Cardiac muscle cell (in vitro differentiated cells and primary cell): ENCODE data around the gene SUV39H2. TPM values are rescaled to one million over a fixed set of nuclear protein-coding genes. Genes with fewer than 3 reads are reported as not detected.
A peak's percentile ranks its signal among the peaks of the same experiment; 100 is the strongest.

ENCODE experiments used
- DNase-seq, 2 donors: peaks; one replicate each; pipeline versions ENCODE4 v3.0.0 to v3.0.0-alpha.2; 2010 to 2017; ENCODE audit warnings: low read depth in 1 of 2, low spot score in 1 of 2
- H3K27ac ChIP-seq: fragments of 200-600 bp; sonication (generic); 2 replicates; pipeline ENCODE4 v1.5.1; 2016
- H3K27me3 ChIP-seq: fragments of 200-600 bp; sonication (generic); 2 replicates; pipeline ENCODE4 v1.6.0; 2016; ENCODE audit warnings: control low read depth
- H3K36me3 ChIP-seq: fragments of 200-600 bp; sonication (generic); 2 replicates; pipeline ENCODE4 v1.5.1; 2016; ENCODE audit warnings: control low read depth
- H3K4me1 ChIP-seq: fragments of 200-600 bp; sonication (generic); 2 replicates; pipeline ENCODE4 v1.8.1; 2017; ENCODE audit warnings: low read depth, mild to moderate bottlenecking, mixed run types
- H3K4me3 ChIP-seq: fragments of 200-600 bp; sonication (generic); 2 replicates; pipeline ENCODE4 v1.5.1; 2016; ENCODE audit warnings: mild to moderate bottlenecking
- H3K9me3 ChIP-seq: fragments of 200-600 bp; sonication (generic); 2 replicates; pipeline ENCODE4 v1.5.1; 2017; ENCODE audit warnings: low read depth, mild to moderate bottlenecking, control low read depth
- CTCF ChIP-seq: IDR thresholded peaks from 2 replicates; pipeline ENCODE4 v1.5.1; 2012; ENCODE audit warnings: low read depth, mild to moderate bottlenecking, low read length
- polyA plus RNA-seq: library from polyadenylated mRNA; unstranded; fragments of >200 nt; fragmentation: Nextera tagmentation; extraction: Ambion mirVana; gene quantifications from 2 replicates; pipeline ENCODE4 v1.2.1, GENCODE V29; 2016
- total RNA-seq: library from RNA; depleted of rRNA; stranded (reverse); fragments of >200 nt; gene quantifications from 2 replicates; pipeline ENCODE4 v1.2.3, GENCODE V29; 2016

The SUV39H2 gene
- total and polyA plus RNA-seq, 2 experiments from 2014 or later, result 10.6 to 12.4 TPM

- Histone ChIP-seq H3K27ac (no peak overlapping the region), H3K36me3 (peaks cover 16% of the 10 kb centered on the region), H3K27me3 (no peaks in the 10 kb centered on the region), H3K4me3 (no peak overlapping the region), H3K9me3 (no peaks in the 10 kb centered on the region), H3K4me1 (no peaks in the 10 kb centered on the region)
- DNase-seq, result peak in 1 of 2 donors; percentile 16
- no peak for TF ChIP-seq CTCF
These were observed 66.4 kb downstream of the SUV39H2 start for GRCh38 chr10:14945108-14945507.

GRCh38 chr10:14947268-14947667 is 68.6 kb downstream of the SUV39H2 start:
- H3K27ac ChIP-seq, result no peak overlapping the region
- H3K27me3 ChIP-seq, result no peaks in the 10 kb centered on the region
- H3K9me3 ChIP-seq, result no peaks in the 10 kb centered on the region
- H3K4me1 ChIP-seq, result no peaks in the 10 kb centered on the region
- no peak for DNase-seq
- TF ChIP-seq CTCF, result no peak
- H3K36me3 ChIP-seq, result peaks cover 16% of the 10 kb centered on the region
- H3K4me3 ChIP-seq, result no peak overlapping the region

GRCh38 chr10:14949291-14949690 is 70.6 kb downstream of the SUV39H2 start:
- no peaks in the 10 kb centered on the region for H3K27me3 ChIP-seq
- H3K4me1 ChIP-seq, result peaks cover 4% of the 10 kb centered on the region
- DNase-seq, result peak in 1 of 2 donors; percentile 24
- TF ChIP-seq CTCF, result no peak
- H3K36me3 ChIP-seq, result peaks cover 10% of the 10 kb centered on the region
- H3K9me3 ChIP-seq, result no peaks in the 10 kb centered on the region
- no peak overlapping the region for H3K27ac ChIP-seq
- no peak overlapping the region for H3K4me3 ChIP-seq

- no peaks in the 10 kb centered on the region for H3K9me3 ChIP-seq
- TF ChIP-seq CTCF, result no peak
- H3K36me3 ChIP-seq, result no peaks in the 10 kb centered on the region
- peaks cover 4% of the 10 kb centered on the region for H3K4me1 ChIP-seq
- no peak for DNase-seq
- peak overlapping the region; percentile 52 for H3K4me3 ChIP-seq
- no peaks in the 10 kb centered on the region for H3K27me3 ChIP-seq
- peak overlapping the region; percentile 73 for H3K27ac ChIP-seq
These were observed 74.3 kb downstream of the SUV39H2 start for GRCh38 chr10:14952851-14953423.

- Histone ChIP-seq H3K4me3 (peak overlapping the region; percentile 52), H3K4me1 (peaks cover 4% of the 10 kb centered on the region), H3K9me3 (no peaks in the 10 kb centered on the region), H3K27me3 (no peaks in the 10 kb centered on the region), H3K36me3 (no peaks in the 10 kb centered on the region), H3K27ac (peak overlapping the region; percentile 73)
- TF ChIP-seq CTCF, result no peak
- DNase-seq, result peak; percentile 66 to 84
These were observed 74.8 kb downstream of the SUV39H2 start for GRCh38 chr10:14953424-14954000.

Other genes starting within 250 kb of the SUV39H2 start
- gene FAM107B, start 104.0 kb upstream of the SUV39H2 start, total RNA-seq, result 6.0 TPM in 2 replicates
- gene FAM107B, start 104.0 kb upstream of the SUV39H2 start, polyA plus RNA-seq, result 9.6 and 12.8 TPM in 2 replicates
- 0.74 and 4.1 TPM in 2 replicates for gene CDNF, start 40.8 kb upstream of the SUV39H2 start, total RNA-seq
- 1.4 and 2.9 TPM in 2 replicates for gene CDNF, start 40.8 kb upstream of the SUV39H2 start, polyA plus RNA-seq
- gene HSPA14, start 40.6 kb upstream of the SUV39H2 start, total RNA-seq, result 14.0 and 14.2 TPM in 2 replicates
- 19.3 and 22.3 TPM in 2 replicates for gene HSPA14, start 40.6 kb upstream of the SUV39H2 start, polyA plus RNA-seq
- gene MSANTD7, start 40.6 kb upstream of the SUV39H2 start, total RNA-seq, result 16.0 and 16.7 TPM in 2 replicates
- 8.0 and 10.1 TPM in 2 replicates for gene MSANTD7, start 40.6 kb upstream of the SUV39H2 start, polyA plus RNA-seq
- 7.6 and 8.2 TPM in 2 replicates for gene DCLRE1C, start 75.2 kb downstream of the SUV39H2 start, total RNA-seq
- 14.8 and 16.6 TPM in 2 replicates for gene DCLRE1C, start 75.2 kb downstream of the SUV39H2 start, polyA plus RNA-seq
- 1.2 TPM in 1 of 2 replicates, not detected in the other for gene MEIG1, start 80.5 kb downstream of the SUV39H2 start, total RNA-seq
- 3.0 and 4.2 TPM in 2 replicates for gene MEIG1, start 80.5 kb downstream of the SUV39H2 start, polyA plus RNA-seq
- not detected in 2 replicates for gene OLAH, start 165.1 kb downstream of the SUV39H2 start, total RNA-seq
- gene OLAH, start 165.1 kb downstream of the SUV39H2 start, polyA plus RNA-seq, result not detected in 2 replicates
- gene ACBD7, start 209.9 kb downstream of the SUV39H2 start, total RNA-seq, result 4.2 and 15.4 TPM in 2 replicates
- gene ACBD7, start 209.9 kb downstream of the SUV39H2 start, polyA plus RNA-seq, result 1.2 and 2.1 TPM in 2 replicates
- 14.3 and 18.0 TPM in 2 replicates for gene RPP38, start 218.5 kb downstream of the SUV39H2 start, total RNA-seq
- 20.0 and 25.2 TPM in 2 replicates for gene RPP38, start 218.5 kb downstream of the SUV39H2 start, polyA plus RNA-seq